IPS-15b (cell line): Measurements from ENCODE around the gene SLC39A8.

Source experiments
- H3K27me3 ChIP-seq: one replicate; pipeline ENCODE4 v1.6.1; 2013; ENCODE audit warnings: low read length; ENCODE audit not compliant: control insufficient read depth, insufficient read depth
- H3K36me3 ChIP-seq: one replicate; pipeline ENCODE4 v1.6.1; 2013; ENCODE audit warnings: low read length; ENCODE audit not compliant: control insufficient read depth, insufficient read depth
- H3K4me1 ChIP-seq: one replicate; pipeline ENCODE4 v1.6.1; 2013; ENCODE audit warnings: mild to moderate bottlenecking, low read length; ENCODE audit not compliant: control insufficient read depth, insufficient read depth
- H3K4me3 ChIP-seq: one replicate; pipeline ENCODE4 v1.5.1; 2013; ENCODE audit warnings: low read depth, low read length
- H3K9ac ChIP-seq: one replicate; pipeline ENCODE4 v1.6.1; 2013; ENCODE audit warnings: low read depth, mild to moderate bottlenecking, low read length
- H3K9me3 ChIP-seq: one replicate; pipeline ENCODE4 v1.6.1; 2013; ENCODE audit warnings: mild to moderate bottlenecking, low read length; ENCODE audit not compliant: control insufficient read depth, insufficient read depth

The SLC39A8 gene

GRCh38 chr4:102355748-102356147 lies 10.5 kb upstream of the SLC39A8 start:
- Histone ChIP-seq H3K4me3 (no peak overlapping the region), H3K9ac (no peak overlapping the region), H3K9me3 (no peaks in the 10 kb centered on the region), H3K36me3 (no peaks in the 10 kb centered on the region), H3K27me3 (no peaks in the 10 kb centered on the region), H3K4me1 (no peaks in the 10 kb centered on the region)

GRCh38 chr4:102354671-102355454 lies 9.6 kb upstream of the SLC39A8 start:
- Histone ChIP-seq H3K4me3 (no peak overlapping the region), H3K9me3 (no peaks in the 10 kb centered on the region), H3K4me1 (no peaks in the 10 kb centered on the region), H3K36me3 (no peaks in the 10 kb centered on the region), H3K27me3 (no peaks in the 10 kb centered on the region), H3K9ac (no peak overlapping the region)

- Histone ChIP-seq H3K4me3 (no peak overlapping the region), H3K9me3 (no peaks in the 10 kb centered on the region), H3K9ac (no peak overlapping the region), H3K4me1 (no peaks in the 10 kb centered on the region), H3K36me3 (no peaks in the 10 kb centered on the region), H3K27me3 (no peaks in the 10 kb centered on the region)
Measured at GRCh38 chr4:102352781-102353180, 7.5 kb upstream of the SLC39A8 start.

GRCh38 chr4:102350634-102351033 lies 5.4 kb upstream of the SLC39A8 start:
- Histone ChIP-seq H3K9ac (no peak overlapping the region), H3K4me1 (no peaks in the 10 kb centered on the region), H3K4me3 (no peak overlapping the region), H3K9me3 (no peaks in the 10 kb centered on the region), H3K36me3 (no peaks in the 10 kb centered on the region), H3K27me3 (peaks cover 11% of the 10 kb centered on the region)

GRCh38 chr4:102348701-102349100 lies 3.4 kb upstream of the SLC39A8 start:
- no peaks in the 10 kb centered on the region for H3K9me3 ChIP-seq
- H3K4me1 ChIP-seq = no peaks in the 10 kb centered on the region
- no peaks in the 10 kb centered on the region for H3K36me3 ChIP-seq
- no peak overlapping the region for H3K4me3 ChIP-seq
- no peak overlapping the region for H3K9ac ChIP-seq
- H3K27me3 ChIP-seq = peaks cover 20% of the 10 kb centered on the region

GRCh38 chr4:102345795-102346100 lies 466 bp upstream of the SLC39A8 start:
- no peaks in the 10 kb centered on the region for H3K9me3 ChIP-seq
- H3K36me3 ChIP-seq = no peaks in the 10 kb centered on the region
- peak overlapping the region; percentile 77 for H3K4me3 ChIP-seq
- no peak overlapping the region for H3K9ac ChIP-seq
- peaks cover 12% of the 10 kb centered on the region for H3K4me1 ChIP-seq
- H3K27me3 ChIP-seq = peaks cover 35% of the 10 kb centered on the region

- H3K36me3 ChIP-seq = no peaks in the 10 kb centered on the region
- H3K9me3 ChIP-seq = no peaks in the 10 kb centered on the region
- peak overlapping the region; percentile 77 for H3K4me3 ChIP-seq
- peaks cover 12% of the 10 kb centered on the region for H3K4me1 ChIP-seq
- H3K9ac ChIP-seq = no peak overlapping the region
- H3K27me3 ChIP-seq = peaks cover 35% of the 10 kb centered on the region
Measured at GRCh38 chr4:102344520-102344953, 745 bp downstream of the SLC39A8 start.

- H3K27me3 ChIP-seq = peaks cover 35% of the 10 kb centered on the region
- H3K9ac ChIP-seq = no peak overlapping the region
- H3K4me3 ChIP-seq = peak overlapping the region; percentile 77
- no peaks in the 10 kb centered on the region for H3K36me3 ChIP-seq
- H3K4me1 ChIP-seq = peaks cover 12% of the 10 kb centered on the region
- H3K9me3 ChIP-seq = no peaks in the 10 kb centered on the region
Measured at GRCh38 chr4:102343964-102344519, 1.2 kb downstream of the SLC39A8 start.

GRCh38 chr4:102342404-102343074 lies 2.7 kb downstream of the SLC39A8 start:
- H3K9ac ChIP-seq = no peak overlapping the region
- H3K4me1 ChIP-seq = peaks cover 12% of the 10 kb centered on the region
- H3K4me3 ChIP-seq = peak overlapping the region; percentile 12
- H3K36me3 ChIP-seq = no peaks in the 10 kb centered on the region
- peaks cover 35% of the 10 kb centered on the region for H3K27me3 ChIP-seq
- no peaks in the 10 kb centered on the region for H3K9me3 ChIP-seq

GRCh38 chr4:102341201-102341600 lies 4.1 kb downstream of the SLC39A8 start:
- no peaks in the 10 kb centered on the region for H3K9me3 ChIP-seq
- no peaks in the 10 kb centered on the region for H3K36me3 ChIP-seq
- peaks cover 12% of the 10 kb centered on the region for H3K4me1 ChIP-seq
- H3K27me3 ChIP-seq = peaks cover 29% of the 10 kb centered on the region
- no peak overlapping the region for H3K9ac ChIP-seq
- H3K4me3 ChIP-seq = no peak overlapping the region

- Histone ChIP-seq H3K9me3 (no peaks in the 10 kb centered on the region), H3K9ac (no peak overlapping the region), H3K4me1 (peaks cover 12% of the 10 kb centered on the region), H3K36me3 (no peaks in the 10 kb centered on the region), H3K27me3 (peaks cover 18% of the 10 kb centered on the region), H3K4me3 (no peak overlapping the region)
Measured at GRCh38 chr4:102339018-102339417, 6.3 kb downstream of the SLC39A8 start.

GRCh38 chr4:102338405-102338804 lies 6.9 kb downstream of the SLC39A8 start:
- no peaks in the 10 kb centered on the region for H3K9me3 ChIP-seq
- peaks cover 12% of the 10 kb centered on the region for H3K4me1 ChIP-seq
- H3K9ac ChIP-seq = no peak overlapping the region
- peaks cover 12% of the 10 kb centered on the region for H3K27me3 ChIP-seq
- H3K4me3 ChIP-seq = no peak overlapping the region
- H3K36me3 ChIP-seq = no peaks in the 10 kb centered on the region
